GM04503 (cell line): Measurements from ENCODE around the gene ATXN1.
A peak's percentile ranks its signal among the peaks of the same experiment; 100 is the strongest.

Source experiments
- DNase-seq: peaks from one replicate; pipeline ENCODE4 v3.0.0-alpha.2; 2012; ENCODE audit warnings: low read depth

ATXN1 gene

GRCh38 chr6:16783509-16783908 lies 22.2 kb upstream of the ATXN1 start:
- no peak for DNase-seq

DNA sequence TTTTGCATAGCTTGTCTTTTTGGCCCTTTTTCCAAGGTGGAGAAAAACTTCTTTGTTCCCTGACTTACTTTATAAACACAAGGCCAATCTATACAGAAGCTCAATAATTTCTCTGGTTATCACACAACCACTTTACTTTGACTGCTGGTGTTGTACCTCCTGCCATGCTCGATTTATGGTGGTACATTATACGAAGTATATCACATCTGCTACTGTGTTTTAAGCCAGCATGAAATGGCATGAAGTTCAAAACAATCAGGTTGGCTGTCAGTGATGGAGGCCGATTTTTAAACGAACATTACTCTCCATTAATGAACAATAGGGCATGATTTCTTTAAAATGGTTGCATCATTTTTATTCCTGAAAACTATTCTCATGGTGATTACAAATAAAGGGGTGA lies 21.0 kb upstream of the ATXN1 start:
- DNase-seq = no peak

DNA sequence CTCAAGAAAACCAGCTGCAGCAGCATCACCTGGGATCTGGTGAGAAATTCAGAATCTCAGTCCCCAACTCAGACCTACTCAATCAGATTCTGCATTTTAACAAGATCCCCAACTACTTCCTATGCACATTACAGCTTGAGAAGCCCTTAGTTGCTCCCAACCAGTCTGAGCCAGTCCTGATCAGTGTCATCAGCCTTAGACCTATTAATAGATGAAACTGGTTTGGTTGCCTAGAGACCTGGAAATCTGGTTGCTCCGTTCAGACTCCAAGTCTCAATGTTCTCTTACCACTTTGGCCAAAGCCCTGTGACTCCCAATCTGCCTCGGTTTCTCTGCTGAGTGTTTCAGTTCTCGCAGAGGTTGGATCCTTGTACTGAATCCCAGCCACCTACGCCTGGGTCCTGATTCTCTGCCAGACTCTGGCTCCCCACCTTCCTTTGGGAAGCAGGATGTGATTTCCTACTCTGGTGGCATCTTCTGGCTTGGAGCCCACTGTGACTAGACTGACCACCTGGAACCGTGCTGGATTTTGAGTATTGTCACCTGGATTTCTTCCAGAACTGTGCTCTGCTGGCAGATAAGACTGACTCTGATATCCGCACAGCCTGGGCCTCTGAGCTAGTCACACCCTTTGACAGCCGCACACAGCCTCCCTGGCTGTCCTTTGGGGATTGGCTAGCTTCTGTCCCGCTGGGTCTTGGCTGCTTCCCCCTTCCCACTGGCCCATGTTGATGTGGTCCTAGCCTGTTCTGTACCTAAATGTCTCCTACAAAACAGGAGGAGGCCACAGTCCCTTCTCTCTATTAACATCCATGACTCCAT lies 20.3 kb upstream of the ATXN1 start:
- DNase-seq = no peak

DNA sequence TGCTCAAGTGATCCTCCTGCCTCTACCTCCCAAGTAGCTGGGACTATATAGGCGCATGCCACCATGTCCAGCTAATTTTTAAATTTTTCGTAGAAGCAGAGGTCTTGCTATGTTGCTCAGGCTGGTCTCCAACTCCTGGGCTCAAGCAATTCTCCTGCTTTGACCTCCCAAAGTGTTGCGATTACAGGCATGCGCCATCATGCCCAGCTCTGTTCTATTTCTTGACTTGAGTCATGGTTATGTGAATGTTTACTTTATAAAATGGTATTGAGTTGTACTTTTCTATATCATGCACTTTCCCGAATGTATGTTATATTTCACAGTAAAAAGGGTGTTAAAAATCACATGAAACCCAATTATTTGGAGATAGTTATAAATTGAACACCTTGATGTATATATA lies 17.3 kb upstream of the ATXN1 start:
- no peak for DNase-seq

GRCh38 chr6:16777794-16778193 lies 16.5 kb upstream of the ATXN1 start:
- no peak for DNase-seq

DNA sequence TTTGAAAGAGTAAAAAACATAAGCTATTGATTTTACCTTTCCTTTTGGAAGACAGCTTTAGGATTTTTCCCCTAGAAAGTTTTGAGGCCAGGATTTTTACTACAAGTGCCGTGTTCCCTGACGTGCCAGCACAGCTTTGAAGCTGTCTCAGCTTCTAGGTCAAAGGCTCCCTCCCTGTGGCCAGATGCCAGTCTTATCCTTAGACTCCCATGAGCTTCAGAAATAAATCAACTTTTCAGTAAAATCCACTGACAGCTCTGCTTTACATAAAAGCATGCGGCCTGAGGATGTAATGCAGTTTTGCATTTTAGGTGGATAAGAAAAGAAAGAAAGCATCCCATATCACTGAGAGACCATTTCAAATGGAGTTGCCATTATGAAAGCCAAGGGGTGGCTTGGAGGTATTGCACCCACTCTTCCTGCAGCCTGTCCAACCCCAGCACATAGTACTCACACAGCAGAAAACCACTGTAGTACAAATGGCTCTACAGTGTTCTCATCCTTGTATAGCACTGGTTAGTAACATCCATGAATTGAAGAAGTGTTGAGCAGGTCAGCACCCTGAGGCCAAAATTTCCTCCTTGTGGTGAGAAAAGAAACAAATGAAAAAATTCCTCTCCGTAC lies 15.2 kb upstream of the ATXN1 start:
- DNase-seq = no peak

GRCh38 chr6:16774437-16774836 lies 13.2 kb upstream of the ATXN1 start:
- no peak for DNase-seq

DNA sequence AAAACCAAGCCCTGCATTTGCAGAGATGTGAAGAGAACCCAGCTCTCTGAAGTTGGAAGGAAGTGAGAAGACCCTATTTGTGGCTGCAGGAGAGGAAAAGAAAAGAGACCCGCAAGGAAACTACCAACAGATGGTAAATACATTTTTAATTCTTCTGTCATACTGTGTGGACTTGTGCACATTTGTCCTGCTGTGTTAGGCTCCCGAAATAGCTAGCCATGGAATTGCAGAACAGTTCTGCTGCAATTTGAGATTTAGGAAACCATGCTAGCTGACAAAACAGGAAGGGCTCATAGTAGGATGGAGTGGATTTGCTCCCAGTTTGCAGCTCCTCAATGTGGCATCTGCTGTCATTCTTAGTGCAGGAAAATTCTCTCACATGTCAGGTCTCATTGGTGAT lies 12.1 kb upstream of the ATXN1 start:
- DNase-seq = no peak

DNA sequence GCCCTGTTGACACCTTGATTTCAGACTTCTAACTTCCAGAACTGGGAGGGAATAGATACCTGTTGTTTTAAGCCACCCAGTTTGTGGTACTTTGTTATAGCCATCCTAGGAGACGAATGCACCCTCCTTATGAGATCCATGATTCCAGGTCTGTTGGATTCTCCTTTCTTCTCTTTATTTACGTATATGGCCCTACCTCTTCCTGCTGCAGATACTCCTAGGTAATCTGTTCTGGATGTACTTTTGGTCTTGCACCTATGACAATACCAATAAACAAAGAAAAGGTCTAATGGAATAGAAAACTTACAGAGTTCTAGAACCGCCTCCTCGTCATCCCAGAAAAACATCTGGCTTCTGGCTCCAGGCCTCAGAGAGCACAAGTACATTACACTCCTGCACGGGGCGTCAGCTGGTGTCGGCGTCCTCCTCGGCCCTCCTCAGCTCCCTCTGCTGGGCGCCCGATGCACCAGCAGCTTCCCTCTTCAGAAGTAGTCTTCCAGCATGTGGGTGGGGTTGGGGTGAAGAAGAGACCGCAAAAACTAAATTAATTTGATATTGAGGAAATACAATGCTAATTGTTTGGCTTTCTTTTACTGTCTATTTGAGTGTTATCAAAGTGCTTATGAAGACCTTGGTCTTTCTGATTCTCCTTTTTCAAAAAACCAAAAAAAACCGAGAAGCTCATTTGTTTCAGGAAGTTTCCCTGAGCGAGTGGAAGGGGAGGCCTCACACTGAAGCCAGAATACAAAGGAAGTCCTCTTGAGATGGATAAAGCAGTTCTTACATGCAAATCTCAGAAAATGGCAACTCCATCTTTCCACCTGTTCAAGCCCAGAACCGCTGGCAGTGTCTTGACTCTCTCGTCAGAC lies 9.7 kb upstream of the ATXN1 start:
- no peak for DNase-seq

DNA sequence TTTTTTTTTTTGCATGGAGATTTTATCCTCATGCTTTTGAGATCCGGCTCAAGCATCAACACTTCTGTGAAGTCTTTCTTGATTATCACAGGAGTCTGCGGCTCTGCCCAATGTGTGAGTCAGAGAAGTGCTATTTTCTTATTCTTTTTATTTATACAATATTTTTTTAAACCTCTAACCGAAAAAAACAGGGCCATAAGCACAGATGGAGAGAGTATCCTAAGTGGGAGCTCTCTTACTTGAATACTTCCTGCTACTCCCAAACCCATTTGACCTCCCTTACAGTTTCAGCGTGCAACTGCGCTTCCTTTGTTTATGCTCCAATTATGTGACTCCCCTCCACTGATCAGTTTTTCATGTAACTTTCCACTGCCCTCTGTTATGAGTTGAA lies 8.7 kb upstream of the ATXN1 start:
- peak; percentile 55 for DNase-seq

GRCh38 chr6:16769131-16769985 lies 8.1 kb upstream of the ATXN1 start:
- peak; percentile 93 for DNase-seq

GRCh38 chr6:16768477-16768830 lies 7.2 kb upstream of the ATXN1 start:
- DNase-seq = no peak

- no peak for DNase-seq
Observed at GRCh38 chr6:16767765-16768476, 6.7 kb upstream of the ATXN1 start.

- DNase-seq = no peak
Observed at GRCh38 chr6:16766836-16767745, 5.8 kb upstream of the ATXN1 start.

DNA sequence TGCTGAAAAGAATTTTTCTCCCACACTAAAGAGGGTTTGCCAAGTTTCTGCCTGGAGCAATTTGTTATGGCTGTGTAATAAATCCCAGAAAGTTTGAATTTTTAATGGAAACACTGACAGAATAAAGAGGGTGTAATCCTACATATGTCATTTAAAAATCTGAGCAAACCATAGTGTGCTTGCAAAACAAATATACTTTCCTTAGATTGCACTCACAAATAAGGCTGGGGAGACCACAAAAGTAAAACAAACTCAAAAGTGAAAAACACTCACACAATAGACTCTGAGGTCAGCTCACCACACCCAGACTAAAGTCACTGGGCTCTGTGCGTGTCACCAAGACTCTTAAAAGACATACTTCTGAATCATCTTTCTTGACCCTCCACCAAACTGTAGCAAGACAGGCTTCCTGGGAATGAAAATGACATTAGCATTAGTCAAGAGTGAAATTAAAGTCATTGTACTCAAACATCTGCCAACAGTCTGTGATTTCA lies 4.8 kb upstream of the ATXN1 start:
- peak; percentile 95 for DNase-seq

GRCh38 chr6:16765235-16765634 lies 4.0 kb upstream of the ATXN1 start:
- no peak for DNase-seq

GRCh38 chr6:16764188-16764950 lies 3.1 kb upstream of the ATXN1 start:
- no peak for DNase-seq

- DNase-seq = peak; percentile 78
Observed at GRCh38 chr6:16762550-16763477, 1.6 kb upstream of the ATXN1 start.
